ENCODE results near the gene SMYD2.
A peak's percentile ranks its signal among the peaks of the same experiment; 100 is the strongest.

Gene SMYD2

GRCh38 chr1:214363386-214363785, 82.4 kb downstream of the SMYD2 start:
- DNase-seq, result no peak

GRCh38 chr1:214364386-214364785, 83.4 kb downstream of the SMYD2 start:
- peak; percentile 62 for DNase-seq

GRCh38 chr1:214364786-214365295, 83.9 kb downstream of the SMYD2 start:
- no peak for DNase-seq

DNA sequence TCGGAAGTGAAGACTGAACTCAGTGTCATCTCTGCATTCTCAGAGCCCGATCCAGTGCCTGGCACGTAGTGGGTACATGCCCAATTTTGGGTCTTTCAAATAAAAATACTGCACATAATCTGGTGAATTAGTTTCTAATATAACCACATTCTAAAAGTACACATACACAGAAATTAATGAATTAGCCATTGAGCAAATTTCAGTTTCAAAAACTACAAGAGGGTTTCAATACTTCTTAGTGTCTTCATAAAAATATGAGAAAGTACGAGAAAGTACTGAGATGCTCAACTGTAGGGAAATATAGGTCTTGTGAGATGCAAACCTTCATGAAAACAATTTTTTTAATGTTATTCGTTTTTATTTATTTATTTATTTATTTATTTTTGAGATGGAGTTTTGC, 86.9 kb downstream of the SMYD2 start:
- DNase-seq, result no peak

DNA sequence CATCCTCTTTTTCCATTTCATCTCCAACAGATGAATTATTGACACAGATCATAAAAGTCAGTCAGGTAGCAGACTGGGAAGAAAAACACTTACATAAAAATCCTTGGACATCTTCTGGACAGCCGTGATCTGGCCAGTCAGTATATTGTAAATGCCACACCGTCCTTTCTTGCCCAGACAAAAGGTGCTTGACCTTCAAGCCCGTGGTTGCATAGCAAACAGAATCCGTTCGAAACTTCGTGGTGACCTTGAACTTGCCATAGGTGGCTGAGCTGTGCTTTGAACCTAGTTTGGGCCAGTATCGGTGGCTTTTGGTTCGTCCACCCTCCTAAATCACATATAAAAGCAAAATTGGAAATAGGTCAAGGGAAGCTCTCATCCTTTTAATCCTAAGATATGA, 88.4 kb downstream of the SMYD2 start:
- no peak for DNase-seq

GRCh38 chr1:214370615-214371014, 89.7 kb downstream of the SMYD2 start:
- no peak for DNase-seq

DNA sequence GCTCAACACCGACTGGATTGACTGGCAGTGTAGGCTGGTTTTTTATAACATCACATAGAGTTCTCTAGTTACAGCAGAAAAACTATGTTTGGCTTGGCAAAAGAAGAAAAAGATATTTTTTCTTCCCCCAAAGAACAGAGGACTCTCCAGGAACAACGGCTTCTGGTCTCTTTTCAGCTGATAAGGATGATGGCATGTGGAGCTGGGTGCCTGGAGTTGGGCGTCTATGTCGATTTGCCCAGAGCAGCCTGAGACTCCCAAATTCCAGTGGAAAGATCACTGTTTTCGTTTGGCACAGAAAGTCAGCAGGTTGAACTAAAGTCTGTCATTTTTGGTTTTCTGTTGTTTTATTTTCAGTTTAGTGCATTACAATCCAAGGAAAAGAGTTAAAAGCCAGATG, 91.1 kb downstream of the SMYD2 start:
- no peak for DNase-seq

- no peak for DNase-seq
These were observed 96.5 kb downstream of the SMYD2 start for GRCh38 chr1:214377485-214377884.

DNA sequence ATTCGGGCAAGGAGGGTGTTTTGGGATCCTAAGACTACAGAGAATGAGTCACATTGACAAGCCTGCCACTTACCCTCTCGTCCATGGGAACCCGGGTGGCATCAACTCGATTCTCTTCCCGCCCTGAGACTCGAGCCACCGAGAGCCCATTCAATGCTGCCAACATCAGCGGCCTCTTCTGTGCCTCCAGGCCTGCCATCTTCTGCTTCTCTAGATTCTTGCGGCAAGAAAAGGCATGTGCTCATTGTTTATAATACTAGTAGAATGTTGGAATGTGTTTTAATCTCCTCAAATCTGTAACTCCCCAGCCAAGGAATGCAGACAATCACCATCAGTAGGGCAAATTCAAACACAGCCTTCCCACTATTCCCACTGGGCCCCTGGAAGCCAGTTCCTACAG, 96.9 kb downstream of the SMYD2 start:
- DNase-seq, result no peak

DNA sequence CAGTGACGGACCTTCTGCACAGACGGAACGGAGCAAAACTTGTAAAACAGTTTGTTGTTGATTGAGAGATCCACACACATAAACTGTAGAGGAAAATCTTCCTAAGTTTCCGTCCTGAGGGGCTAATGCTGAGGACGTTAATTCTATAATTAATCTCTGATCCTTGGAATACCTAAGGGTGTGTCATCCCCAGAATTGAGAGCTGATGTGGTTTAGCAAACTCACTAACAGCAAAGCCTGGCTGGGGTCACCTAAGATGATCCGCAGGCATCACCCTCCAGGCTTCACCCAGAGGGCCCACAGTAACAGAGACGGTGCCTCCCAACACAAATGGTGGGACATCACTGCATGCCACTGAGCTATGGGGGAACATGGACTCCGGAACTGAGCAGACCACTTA, 97.5 kb downstream of the SMYD2 start:
- no peak for DNase-seq

- no peak for DNase-seq
These were observed 98.4 kb downstream of the SMYD2 start for GRCh38 chr1:214379236-214379970.

GRCh38 chr1:214380396-214380795, 99.4 kb downstream of the SMYD2 start:
- DNase-seq, result no peak

DNA sequence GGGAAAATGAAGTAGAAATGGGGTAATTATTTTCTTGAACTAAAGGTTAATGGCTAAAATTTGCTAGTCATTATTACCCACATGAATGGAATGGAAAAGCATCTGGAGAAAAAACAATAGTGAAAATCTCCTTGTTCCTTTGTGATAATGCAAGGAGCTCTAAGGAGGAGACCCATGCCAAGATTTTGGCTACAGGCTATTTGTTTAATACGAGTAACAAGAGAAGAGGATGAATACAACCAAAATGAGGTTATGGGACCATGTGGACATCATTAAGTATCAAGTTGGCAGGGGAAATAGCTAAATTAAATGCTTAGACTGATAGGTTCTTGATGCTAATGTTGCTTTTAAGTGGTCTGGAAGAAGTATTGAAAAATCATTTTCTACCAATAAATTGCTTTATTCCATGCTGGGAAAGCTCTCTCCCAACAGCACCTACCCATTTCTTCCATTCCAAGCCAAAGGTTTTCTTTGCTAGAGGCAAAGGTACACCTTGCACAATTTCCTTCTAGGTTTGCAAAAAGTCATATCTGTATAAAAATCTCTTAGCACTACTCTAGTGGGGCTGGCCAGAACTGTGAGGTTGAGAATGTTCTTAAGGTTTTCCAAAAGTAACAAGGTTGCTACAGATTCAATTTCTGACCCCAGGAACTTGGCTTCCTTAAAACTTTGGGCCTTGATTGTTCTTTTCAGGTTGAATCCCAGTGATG, 100.2 kb downstream of the SMYD2 start:
- DNase-seq, result no peak

DNA sequence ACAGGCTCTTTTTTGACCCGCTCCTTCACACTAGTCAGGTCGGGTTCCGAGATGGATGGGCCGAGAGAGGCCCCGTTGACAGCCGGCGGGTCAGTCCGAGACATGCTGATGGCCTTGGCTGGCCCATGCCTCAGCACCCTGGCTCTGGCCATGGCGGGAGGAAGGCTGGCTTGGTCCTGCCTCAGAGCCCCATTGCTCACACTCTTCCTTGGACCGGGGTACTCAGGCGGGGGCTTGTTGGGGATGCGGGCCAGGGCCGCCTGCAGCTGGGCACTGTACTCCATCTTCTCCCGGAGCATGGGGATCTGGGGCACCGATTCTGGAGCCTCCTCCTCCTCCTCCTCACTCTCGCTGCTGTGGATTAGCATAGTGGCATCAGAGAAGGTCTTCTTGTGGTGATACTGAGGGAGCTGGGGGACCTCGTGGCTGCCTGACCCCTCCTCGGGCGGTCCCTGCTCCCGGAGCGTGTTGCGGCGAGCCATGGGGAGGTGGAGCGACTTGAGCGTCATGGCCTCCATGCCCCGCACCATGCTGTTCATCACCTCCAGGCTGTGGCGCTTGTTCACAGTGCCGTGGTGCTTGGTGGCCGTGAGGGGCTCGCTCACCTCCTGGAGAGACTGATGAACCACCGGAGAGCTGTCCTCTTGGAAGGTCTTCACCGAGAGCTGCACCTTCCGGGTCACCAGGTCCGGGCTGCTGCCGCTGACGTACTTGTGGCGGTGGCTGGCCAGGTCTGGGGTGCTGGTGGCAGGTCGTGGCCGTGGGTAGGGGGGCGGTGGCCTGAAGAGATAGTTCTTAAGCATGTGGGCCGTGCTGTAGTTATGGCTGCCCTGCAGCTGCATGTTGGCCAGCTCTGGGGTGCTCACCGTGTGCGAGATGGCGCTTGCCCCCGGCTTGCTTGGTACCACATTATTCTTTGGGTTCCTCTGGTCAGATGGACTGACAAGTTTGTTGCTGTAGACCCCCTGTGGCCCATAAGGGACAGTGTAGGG, 102.7 kb downstream of the SMYD2 start:
- DNase-seq, result no peak

DNA sequence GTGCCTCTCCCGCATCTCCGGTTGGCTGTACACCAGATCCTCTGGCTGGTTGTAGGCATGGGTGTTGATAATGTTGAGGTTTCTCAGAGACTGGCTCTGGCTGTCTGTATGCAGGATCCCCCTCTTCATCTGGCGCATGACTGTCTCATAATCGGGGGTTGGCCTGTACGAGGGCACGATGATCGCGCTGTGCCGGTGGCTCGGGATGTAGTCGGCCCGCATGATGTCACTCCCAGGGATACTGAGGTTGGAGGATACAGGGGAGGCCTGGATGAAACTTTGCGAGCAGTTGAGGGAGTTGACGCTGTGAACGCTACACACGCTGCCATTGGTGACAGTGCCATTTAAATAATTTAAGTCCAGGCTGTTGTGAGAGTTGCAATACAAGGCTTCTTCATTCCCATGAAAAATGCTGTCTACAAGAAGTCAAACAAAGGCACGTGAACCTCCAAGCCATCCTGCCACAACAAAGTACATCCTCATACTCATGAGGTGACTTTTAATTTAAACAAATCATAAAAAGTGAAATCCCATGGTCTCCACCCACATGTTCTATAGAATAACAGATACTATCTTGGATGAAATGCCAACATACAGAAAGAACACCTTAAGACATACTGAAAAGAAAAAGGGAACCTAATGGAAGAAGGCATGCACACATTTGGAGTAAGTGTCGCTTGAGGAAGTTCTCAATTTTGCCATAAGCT, 103.6 kb downstream of the SMYD2 start:
- DNase-seq, result no peak

GRCh38 chr1:214385428-214385827, 104.5 kb downstream of the SMYD2 start:
- no peak for DNase-seq

DNA sequence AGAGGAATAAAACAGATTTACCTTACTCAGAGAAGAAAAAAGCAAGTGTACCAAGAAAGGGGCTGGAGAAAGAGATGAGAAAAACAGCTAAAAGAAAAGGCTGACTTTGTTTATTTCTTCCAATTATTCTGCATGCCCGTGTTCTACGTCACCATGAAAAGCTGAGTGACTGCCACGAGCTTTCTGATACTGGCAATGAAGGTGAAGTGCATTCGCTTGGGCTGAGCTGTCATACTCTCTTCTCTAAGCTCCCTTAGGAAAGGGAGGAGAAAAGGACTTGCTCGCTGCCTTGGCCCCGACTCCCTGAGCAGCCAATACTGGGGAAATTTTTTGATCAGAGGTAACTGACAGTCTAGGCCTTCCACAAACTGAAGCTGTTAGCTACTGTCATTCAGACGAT, 105.4 kb downstream of the SMYD2 start:
- no peak for DNase-seq

Measured in left hindlimb (tissue), 1 donor.